Keratinocyte (primary cell): Measurements from ENCODE around the gene WRNIP1. TPM values are rescaled to one million over a fixed set of nuclear protein-coding genes. Genes with fewer than 3 reads are reported as not detected.
A peak's percentile ranks its signal among the peaks of the same experiment; 100 is the strongest.

ENCODE experiments used
- DNase-seq: peaks from one replicate; pipeline ENCODE4 v3.0.0-alpha.2; 2011; ENCODE audit warnings: low read depth, missing footprints, low spot score
- FAIRE-seq: peaks from 2 replicates; lab custom pipeline; 2011; peaks lifted over from hg19 to GRCh38; lab: Jason Lieb, UNC
- H2AFZ ChIP-seq: 2 replicates; pipeline ENCODE4 v1.6.0; 2012; ENCODE audit warnings: low read length, control low read depth, inconsistent platforms; ENCODE audit not compliant: control insufficient read depth
- H3K27ac ChIP-seq: 2 replicates; pipeline ENCODE4 v1.5.1; 2011; ENCODE audit warnings: low read length; ENCODE audit not compliant: control insufficient read depth, insufficient read depth
- H3K27me3 ChIP-seq: 3 replicates; pipeline ENCODE4 v1.6.0; 2011; ENCODE audit warnings: low read length; ENCODE audit not compliant: control insufficient read depth, insufficient read depth; ENCODE audit errors: extremely low read depth
- H3K36me3 ChIP-seq, 2 experiments: 2 replicates in 1 of 2; 3 replicates in 1 of 2; pipeline ENCODE4 v1.5.1; 2011; ENCODE audit warnings: low read length in 2 of 2, mild to moderate bottlenecking in 1 of 2; ENCODE audit not compliant: control insufficient read depth in 2 of 2, insufficient read depth in 2 of 2; ENCODE audit errors: extremely low read depth in 1 of 2
- H3K4me1 ChIP-seq: 3 replicates; pipeline ENCODE4 v1.5.1; 2011; ENCODE audit warnings: low read length; ENCODE audit not compliant: control insufficient read depth, insufficient read depth; ENCODE audit errors: extremely low read depth
- H3K4me2 ChIP-seq: 3 replicates; pipeline ENCODE4 v1.6.0; 2011; ENCODE audit warnings: low read depth, low read length; ENCODE audit not compliant: control insufficient read depth, insufficient read depth; ENCODE audit errors: extremely low read depth
- H3K4me3 ChIP-seq, 3 experiments: fragments of 200-600 bp in 1 of 3; sonication (generic) in 1 of 3; 2 replicates in 2 of 3; 3 replicates in 1 of 3; pipeline ENCODE4 v1.5.1; 2011 to 2016; ENCODE audit warnings: low read length in 3 of 3, mild to moderate bottlenecking in 3 of 3, control low read depth in 2 of 3, inconsistent platforms in 1 of 3, low read depth in 1 of 3, mixed read lengths in 1 of 3, mixed run types in 1 of 3, moderate library complexity in 1 of 3; ENCODE audit not compliant: control insufficient read depth in 2 of 3, insufficient read depth in 2 of 3; ENCODE audit errors: extremely low read depth in 1 of 3
- H3K79me2 ChIP-seq: 2 replicates; pipeline ENCODE4 v1.6.0; 2012; ENCODE audit warnings: low read length; ENCODE audit not compliant: control insufficient read depth, insufficient read depth
- H3K9ac ChIP-seq: 3 replicates; pipeline ENCODE4 v1.6.0; 2011; ENCODE audit warnings: low read length; ENCODE audit not compliant: control insufficient read depth, insufficient read depth; ENCODE audit errors: extremely low read depth
- H3K9me1 ChIP-seq: 3 replicates; pipeline ENCODE4 v1.6.0; 2011; ENCODE audit warnings: low read length; ENCODE audit not compliant: control insufficient read depth, insufficient read depth; ENCODE audit errors: extremely low read depth
- H3K9me3 ChIP-seq: 2 replicates; pipeline ENCODE4 v1.5.1; 2012; ENCODE audit warnings: low read depth, low read length; ENCODE audit not compliant: control insufficient read depth
- H4K20me1 ChIP-seq: 3 replicates; pipeline ENCODE4 v1.6.0; 2011; ENCODE audit warnings: low read length; ENCODE audit not compliant: control insufficient read depth, insufficient read depth; ENCODE audit errors: extremely low read depth
- CTCF ChIP-seq, 3 experiments: IDR thresholded peaks in 1 of 3; conservative IDR thresholded peaks in 1 of 3; optimal IDR thresholded peaks in 1 of 3; 2 replicates in 2 of 3; 3 replicates in 1 of 3; pipeline versions ENCODE3 to v1.5.1; 2011; ENCODE audit warnings: low read length in 3 of 3, mild to moderate bottlenecking in 3 of 3, moderate library complexity in 2 of 3, control low read depth in 1 of 3, inconsistent platforms in 1 of 3; ENCODE audit not compliant: insufficient read depth in 2 of 3; ENCODE audit errors: extremely low read depth in 1 of 3
- EZH2 ChIP-seq: IDR thresholded peaks from one replicate; pipeline ENCODE4 v1.6.1; 2012; ENCODE audit warnings: inconsistent platforms, mild to moderate bottlenecking, low read length, moderate library complexity
- dilution Hi-C: fragments of 300-500 bp; cut with MboI; formaldehyde crosslinking; loops from one replicate; pipeline ENCODE4 v1.7.0; 2020; ENCODE audit warnings: low sequenced_read_pairs; ENCODE audit not compliant: extremely low pct_ligation_motif_present
- polyA plus RNA-seq, 5 experiments: library from polyadenylated mRNA; depleted of rRNA in 3 of 5; stranded (reverse) in 3 of 5; stranded (forward) in 1 of 5; unstranded in 1 of 5; fragments of >200 nt; gene quantifications; 1 replicate in 1 of 5; 2 replicates in 3 of 5; 3 replicates in 1 of 5; pipeline versions ENCODE4 v1.2.1 to v1.2.3, GENCODE V29; 2011 to 2012; ENCODE audit warnings: missing spikeins in 2 of 5, low read depth in 1 of 5, low replicate concordance in 1 of 5

The WRNIP1 gene
- polyA plus RNA-seq, 1 donor (not counting 4 experiments of a cell fraction or from before 2014, with no cell fraction given): 52.3 TPM

GRCh38 chr6:2743280-2744208 is 21.6 kb upstream of the WRNIP1 start:
- H3K79me2 ChIP-seq: no peaks in the 10 kb centered on the region
- TF ChIP-seq EZH2 (no peak), CTCF (optimal IDR thresholded peaks at IDR 0.05 in 1 of 3, IDR thresholded peaks at IDR 0.05 in 1 of 3, conservative IDR thresholded peaks at IDR 0.05 in 1 of 3; ENCODE audit: extremely low read depth in 1 of 3, insufficient read depth in 2 of 3, low read length in 3 of 3) (no peak)
- no peak overlapping the region for H3K9ac ChIP-seq
- H3K4me1 ChIP-seq: no peaks in the 10 kb centered on the region
- no peak for FAIRE-seq
- DNase-seq: no peak
- H3K9me3 ChIP-seq: no peaks in the 10 kb centered on the region
- H3K36me3 ChIP-seq: no peaks in the 10 kb centered on the region
- H3K27me3 ChIP-seq: no peaks in the 10 kb centered on the region
- no peak overlapping the region for H3K27ac ChIP-seq
- H2AFZ ChIP-seq: no peak overlapping the region
- H3K4me3 ChIP-seq: no peak overlapping the region
- dilution Hi-C loops: no loop called here
- H3K4me2 ChIP-seq: no peak overlapping the region
- no peaks in the 10 kb centered on the region for H3K9me1 ChIP-seq
- H4K20me1 ChIP-seq: no peaks in the 10 kb centered on the region

- no peaks in the 10 kb centered on the region for H3K36me3 ChIP-seq
- no peak overlapping the region for H3K4me3 ChIP-seq
- dilution Hi-C loops: no loop called here
- no peaks in the 10 kb centered on the region for H3K9me3 ChIP-seq
- no peak for FAIRE-seq
- H3K4me2 ChIP-seq: no peak overlapping the region
- no peak overlapping the region for H2AFZ ChIP-seq
- H3K4me1 ChIP-seq: no peaks in the 10 kb centered on the region
- TF ChIP-seq EZH2: no peak
- TF ChIP-seq CTCF (optimal IDR thresholded peaks at IDR 0.05 in 1 of 3, IDR thresholded peaks at IDR 0.05 in 1 of 3, conservative IDR thresholded peaks at IDR 0.05 in 1 of 3; ENCODE audit: extremely low read depth in 1 of 3, insufficient read depth in 2 of 3, low read length in 3 of 3): peak; percentile 22 to 37 (median 23)
- H4K20me1 ChIP-seq: no peaks in the 10 kb centered on the region
- H3K27me3 ChIP-seq: no peaks in the 10 kb centered on the region
- H3K9me1 ChIP-seq: no peaks in the 10 kb centered on the region
- no peaks in the 10 kb centered on the region for H3K79me2 ChIP-seq
- H3K9ac ChIP-seq: no peak overlapping the region
- DNase-seq: no peak
- no peak overlapping the region for H3K27ac ChIP-seq
These were observed 20.9 kb upstream of the WRNIP1 start for GRCh38 chr6:2744209-2744771.
